ENCODE data around the gene IFT22. TPM values are rescaled to one million over a fixed set of nuclear protein-coding genes. Genes with fewer than 3 reads are reported as not detected.

IFT22 gene
- total and polyA plus RNA-seq, 2 of the 8 experiments (the other 6 are each of a cell fraction or from before 2014, with no cell fraction given) = 17.7 to 18.9 TPM

DNA sequence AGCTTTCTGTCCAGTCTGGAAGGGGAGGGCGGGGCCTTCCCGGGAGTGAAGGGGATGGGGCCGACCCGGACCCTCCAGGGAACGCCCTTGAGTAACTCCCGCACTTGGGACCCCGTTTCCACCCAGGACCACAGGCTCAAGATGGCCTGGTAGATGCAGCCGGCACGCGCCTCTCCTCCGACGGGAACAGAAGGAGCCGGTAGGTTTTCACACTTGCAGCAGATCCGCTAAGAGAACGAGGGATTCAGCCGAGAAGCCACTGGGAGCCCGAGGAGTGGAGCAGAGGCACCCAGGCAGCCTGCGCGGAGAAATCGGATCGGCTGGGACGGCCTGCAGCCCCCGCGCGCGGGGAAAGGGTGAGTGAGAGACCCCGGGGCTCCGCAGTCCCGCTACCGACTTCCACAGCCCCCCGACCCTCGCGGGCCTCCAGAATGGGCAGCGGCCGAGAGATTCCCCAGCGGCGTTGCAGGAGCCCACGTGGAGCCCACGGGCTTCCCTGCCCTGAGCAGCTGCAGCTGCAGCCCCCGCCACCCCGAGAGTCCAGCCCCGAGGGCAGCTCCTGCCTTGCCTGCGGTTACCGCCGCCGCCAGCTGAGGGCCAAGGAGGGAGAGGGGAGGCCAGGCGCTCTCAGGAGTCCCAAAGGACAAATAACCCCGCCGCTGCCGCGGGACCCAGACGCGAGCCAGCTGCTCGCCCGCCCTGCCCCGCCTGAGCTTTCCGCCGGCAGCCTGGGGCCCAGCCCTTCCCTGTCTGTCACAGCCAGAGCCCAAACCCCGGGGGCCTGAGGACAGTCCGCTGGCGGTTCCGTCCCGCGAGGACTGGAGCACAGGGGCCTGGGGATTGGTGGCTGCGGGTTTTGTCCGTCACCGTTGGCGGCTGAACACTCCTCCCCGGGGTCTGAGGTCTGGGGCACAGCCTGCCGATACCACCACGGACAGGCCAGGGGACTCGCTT lies 21.8 kb downstream of the IFT22 start (continued):
- no peak for TF ChIP-seq RBBP5 (IDR thresholded peaks at IDR 0.05; ENCODE audit: borderline replicate concordance, low read depth, low read length)
- TF ChIP-seq FOSL1 (IDR thresholded peaks at IDR 0.05; ENCODE audit: insufficient read depth, low read depth, low read length) = no peak
- TF ChIP-seq, protein P1, sequence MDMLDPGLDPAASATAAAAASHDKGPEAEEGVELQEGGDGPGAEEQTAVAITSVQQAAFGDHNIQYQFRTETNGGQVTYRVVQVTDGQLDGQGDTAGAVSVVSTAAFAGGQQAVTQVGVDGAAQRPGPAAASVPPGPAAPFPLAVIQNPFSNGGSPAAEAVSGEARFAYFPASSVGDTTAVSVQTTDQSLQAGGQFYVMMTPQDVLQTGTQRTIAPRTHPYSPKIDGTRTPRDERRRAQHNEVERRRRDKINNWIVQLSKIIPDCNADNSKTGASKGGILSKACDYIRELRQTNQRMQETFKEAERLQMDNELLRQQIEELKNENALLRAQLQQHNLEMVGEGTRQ (IDR thresholded peaks at IDR 0.05; ENCODE audit: low read length) = no peak
- peak; percentile 52 for TF ChIP-seq TAF7 (optimal IDR thresholded peaks at IDR 0.05; ENCODE audit: borderline replicate concordance, low read depth, low read length)
- no peak for TF ChIP-seq SP1 (IDR thresholded peaks at IDR 0.05; ENCODE audit: low read depth, low read length)
- TF ChIP-seq SP4 (IDR thresholded peaks at IDR 0.05; ENCODE audit: low read length) = no peak
- no peak for TF ChIP-seq JUND (IDR thresholded peaks at IDR 0.05; ENCODE audit: low read length)
- TF ChIP-seq SP2 (IDR thresholded peaks at IDR 0.05; ENCODE audit: low read length) = no peak
- TF ChIP-seq CTBP2 (IDR thresholded peaks at IDR 0.05; ENCODE audit: borderline replicate concordance, insufficient read depth, insufficient read length, low read length) = no peak

Data from H1 (cell line).